SK-N-SH (cell line): Measurements from ENCODE around the gene ARID1B. TPM values are rescaled to one million over a fixed set of nuclear protein-coding genes. Genes with fewer than 3 reads are reported as not detected.

Experiments
- CTCF ChIA-PET: fragments of 300-600, 350-600 bp; formaldehyde crosslinking; extraction: SDS; loops from one replicate; lab custom pipeline; 2021; lab: Yijun Ruan, JAX
- POLR2A ChIA-PET: fragments of 350-600 bp; sonication (Branson Sonifier 250); formaldehyde crosslinking; extraction: SDS; loops from one replicate; lab custom pipeline; 2020; ENCODE audit warnings: antibody characterized with exemption, inconsistent platforms; lab: Yijun Ruan, JAX
- DNase-seq: peaks from one replicate; pipeline ENCODE4 v3.0.0; 2012
- H2AFZ ChIP-seq: fragments of 200-600 bp; sonication (generic); 2 replicates; pipeline ENCODE4 v1.8.1; 2016; ENCODE audit warnings: antibody characterized with exemption, mild to moderate bottlenecking, low read depth
- H3F3A ChIP-seq: fragments of 200-600 bp; sonication (generic); replicated peaks from 2 replicates; pipeline ENCODE3; 2016; ENCODE audit warnings: antibody characterized with exemption, mild to moderate bottlenecking; ENCODE audit not compliant: insufficient read depth
- H3K27ac ChIP-seq, 2 experiments: fragments of 200-500 bp in 1 of 2; fragments of 200-600 bp in 1 of 2; sonication (Bioruptor generic) in 1 of 2; sonication (generic), shearing (Covaris generic) in 1 of 2; 2 replicates each; pipeline versions ENCODE4 v1.5.1 to v1.6.1; 2014 to 2016; ENCODE audit warnings: low read depth in 2 of 2, inconsistent platforms in 1 of 2, low read length in 1 of 2, mild to moderate bottlenecking in 1 of 2, mixed read lengths in 1 of 2
- H3K27me3 ChIP-seq: fragments of 200-600 bp; sonication (generic), shearing (Covaris generic); 2 replicates; pipeline ENCODE4 v1.6.1; 2016; ENCODE audit warnings: mixed run types; ENCODE audit not compliant: insufficient read depth
- H3K36me3 ChIP-seq, 2 experiments: fragments of 200-500 bp in 1 of 2; fragments of 200-600 bp in 1 of 2; sonication (Bioruptor generic) in 1 of 2; sonication (generic) in 1 of 2; replicated peaks in 1 of 2; 2 replicates each; pipeline versions ENCODE3 to v1.5.1; 2014 to 2016; ENCODE audit warnings: low read length in 1 of 2, mild to moderate bottlenecking in 1 of 2; ENCODE audit not compliant: insufficient read depth in 2 of 2, control insufficient read depth in 1 of 2
- H3K4me1 ChIP-seq, 2 experiments: fragments of 200-500 bp in 1 of 2; fragments of 200-600 bp in 1 of 2; sonication (Bioruptor generic) in 1 of 2; sonication (generic), shearing (Covaris generic) in 1 of 2; 2 replicates each; pipeline versions ENCODE4 v1.5.1 to v1.6.1; 2014 to 2016; ENCODE audit warnings: low read depth in 1 of 2, low read length in 1 of 2, mixed run types in 1 of 2; ENCODE audit not compliant: insufficient read depth in 2 of 2, control insufficient read depth in 1 of 2
- H3K4me2 ChIP-seq: fragments of 200-600 bp; sonication (generic), shearing (Covaris generic); 2 replicates; pipeline ENCODE4 v1.6.1; 2017; ENCODE audit warnings: mixed run types
- H3K4me3 ChIP-seq, 2 experiments: fragments of 200-500 bp in 1 of 2; fragments of 200-600 bp in 1 of 2; sonication (Bioruptor generic) in 1 of 2; sonication (generic), shearing (Covaris generic) in 1 of 2; 2 replicates each; pipeline versions ENCODE4 v1.5.1 to v1.8.1; 2014 to 2016; ENCODE audit warnings: low read depth in 2 of 2, inconsistent platforms in 1 of 2, low read length in 1 of 2, mild to moderate bottlenecking in 1 of 2, mixed read lengths in 1 of 2, moderate library complexity in 1 of 2
- H3K79me2 ChIP-seq: fragments of 200-600 bp; sonication (generic); 2 replicates; pipeline ENCODE4 v1.8.1; 2017; ENCODE audit warnings: mild to moderate bottlenecking; ENCODE audit not compliant: insufficient read depth
- H3K9ac ChIP-seq: fragments of 200-600 bp; sonication (generic); 2 replicates; pipeline ENCODE4 v1.6.1; 2017; ENCODE audit warnings: mixed run types
- H3K9me2 ChIP-seq: fragments of 200-600 bp; sonication (generic); 2 replicates; pipeline ENCODE4 v1.6.1; 2017; ENCODE audit warnings: mixed run types
- H3K9me3 ChIP-seq: fragments of 200-600 bp; sonication (generic); 2 replicates; pipeline ENCODE4 v1.6.1; 2017; ENCODE audit warnings: mixed run types, mild to moderate bottlenecking, moderate library complexity
- H4K20me1 ChIP-seq: fragments of 200-600 bp; sonication (generic); 2 replicates; pipeline ENCODE4 v1.6.1; 2017; ENCODE audit warnings: mild to moderate bottlenecking, mixed run types; ENCODE audit not compliant: insufficient read depth
- ELF1 ChIP-seq: IDR thresholded peaks from 2 replicates; pipeline ENCODE4 v1.4.0; 2012
- EP300 ChIP-seq, 2 experiments: IDR thresholded peaks; 2 replicates each; pipeline versions ENCODE4 v1.4.0 to v1.6.1; 2012; ENCODE audit warnings: borderline replicate concordance in 1 of 2, low read depth in 1 of 2, low read length in 1 of 2
- FOXJ3 ChIP-seq: sonication (generic); formaldehyde crosslinking; IDR thresholded peaks from 2 replicates; pipeline ENCODE4 v1.5.1; 2020; ENCODE audit warnings: mild to moderate bottlenecking, missing genetic modification reagents
- GATA2 ChIP-seq: sonication (generic); formaldehyde crosslinking; IDR thresholded peaks from 2 replicates; pipeline ENCODE4 v1.5.0; 2020; ENCODE audit warnings: mild to moderate bottlenecking, missing genetic modification reagents
- IRF3 ChIP-seq: fragments of 150-350 bp; IDR thresholded peaks from 2 replicates; pipeline ENCODE4 v1.6.1; 2016; ENCODE audit warnings: mild to moderate bottlenecking, low read depth, low read length
- JUND ChIP-seq: IDR thresholded peaks from 2 replicates; pipeline ENCODE4 v1.4.0; 2012
- MAX ChIP-seq: IDR thresholded peaks from 2 replicates; pipeline ENCODE4 v1.4.0; 2012; ENCODE audit warnings: low read depth
- MXI1 ChIP-seq: IDR thresholded peaks from 2 replicates; pipeline ENCODE4 v1.6.1; 2012; ENCODE audit warnings: mild to moderate bottlenecking, low read depth, low read length, improper control_type of control experiment
- POLR2AphosphoS5 ChIP-seq: IDR thresholded peaks from 2 replicates; pipeline ENCODE4 v1.6.1; 2012; ENCODE audit warnings: low read depth, low read length
- RCOR1 ChIP-seq: fragments of 150-350 bp; IDR thresholded peaks from 2 replicates; pipeline ENCODE4 v1.6.1; 2017; ENCODE audit warnings: antibody characterized with exemption, low read length
- RFX5 ChIP-seq: IDR thresholded peaks from 2 replicates; pipeline ENCODE4 v1.6.1; 2012; ENCODE audit warnings: mild to moderate bottlenecking, improper control_type of control experiment, low read length
- RXRA ChIP-seq: IDR thresholded peaks from 2 replicates; pipeline ENCODE4 v1.4.0; 2012; ENCODE audit warnings: low read depth, mild to moderate bottlenecking, borderline replicate concordance
- SIN3A ChIP-seq: IDR thresholded peaks from 2 replicates; pipeline ENCODE4 v1.6.1; 2012; ENCODE audit warnings: low read depth, mild to moderate bottlenecking, low read length, moderate library complexity, borderline replicate concordance
- TEAD4 ChIP-seq: IDR thresholded peaks from 2 replicates; pipeline ENCODE4 v1.4.0; 2012; ENCODE audit warnings: mild to moderate bottlenecking, borderline replicate concordance; ENCODE audit not compliant: insufficient read depth
- ZBTB33 ChIP-seq: IDR thresholded peaks from 2 replicates; pipeline ENCODE4 v1.4.0; 2012; ENCODE audit warnings: low read depth, borderline replicate concordance
- WGBS: methylation state at CpG from one replicate; pipeline ENCODE4 v1.1.6; 2017; ENCODE audit warnings: low lambda C conversion rate; 5-methylcytosine and 5-hydroxymethylcytosine counted together
- polyA plus RNA-seq, 3 experiments: library from polyadenylated mRNA; depleted of rRNA; stranded (reverse); fragments of >200 nt; gene quantifications; 2 replicates each; pipeline ENCODE4 v1.2.3, GENCODE V29; 2012

ARID1B gene
- polyA plus RNA-seq, 1 of the 3 experiments (the other 2 are of a cell fraction): 13.6 TPM

GRCh38 chr6:157002774-157003173, 225.6 kb downstream of the ARID1B start:
- Histone ChIP-seq H3K9ac (no peak overlapping the region), H3K9me3 (no peaks in the 10 kb centered on the region), H3K79me2 (peaks cover 98% of the 10 kb centered on the region), H3K36me3 (peaks cover 0 to 4% of the 10 kb centered on the region in 2 experiments), H3K27me3 (no peaks in the 10 kb centered on the region), H2AFZ (no peak overlapping the region), H3K27ac (no peak overlapping the region), H3K4me2 (no peak overlapping the region), H3F3A (no peaks in the 10 kb centered on the region), H4K20me1 (peaks cover 45% of the 10 kb centered on the region; the same call in 1 of the 2 replicates), H3K9me2 (no peaks in the 10 kb centered on the region), H3K4me1 (peaks cover 0 to 10% of the 10 kb centered on the region in 2 experiments; a peak in 2 of 4 replicates), H3K4me3 (no peak overlapping the region)
- WGBS: 100% methylated on average over 1 of the region's 1 CpG
- ChIA-PET CTCF (interaction anchor here (1.3 kb wide), 1 partner anchor 23 kb away, joined by 3 read pairs; no protein-coding TSS in a partner anchor), POLR2A (no interaction called here)
- TF ChIP-seq GATA2 (CRISPR knock-in tag) (no peak), FOXJ3 (CRISPR knock-in tag) (no peak), RCOR1 (no peak), JUND (no peak), ELF1 (no peak), RFX5 (no peak)
- DNase-seq: no peak

DNA sequence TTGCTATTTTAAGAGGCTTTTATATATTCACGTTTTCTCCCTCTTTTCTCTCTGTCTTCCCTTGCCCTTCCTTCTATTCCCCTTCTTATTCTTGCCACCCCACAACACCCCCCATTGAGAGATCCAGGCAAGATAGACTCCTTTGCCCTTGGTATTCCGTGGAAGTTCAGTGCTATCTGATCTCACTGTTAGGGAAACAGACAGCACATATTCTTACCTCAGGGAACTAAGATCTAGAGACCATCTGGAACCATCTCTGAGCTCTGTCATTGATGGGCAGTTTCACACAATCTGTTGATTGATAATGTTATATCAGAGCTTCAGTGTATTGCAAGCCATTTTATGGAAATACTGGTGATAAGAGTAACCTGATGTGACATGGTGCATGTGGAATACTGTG, 228.8 kb downstream of the ARID1B start:
- H4K20me1 ChIP-seq: peaks cover 51% of the 10 kb centered on the region
- H3K9me2 ChIP-seq: no peaks in the 10 kb centered on the region
- no peak overlapping the region for H3K9ac ChIP-seq
- peaks cover 98% of the 10 kb centered on the region for H3K79me2 ChIP-seq
- ChIA-PET CTCF (interaction anchor here (1.3 kb wide), 1 partner anchor 423 kb away, joined by 4 read pairs; no protein-coding TSS in a partner anchor), POLR2A (interaction anchor here (0.6 kb wide), 1 partner anchor 263 kb away, joined by 3 read pairs; no protein-coding TSS in a partner anchor)
- H3K36me3 ChIP-seq: peaks cover 0 to 4% of the 10 kb centered on the region in 2 experiments
- no peak for DNase-seq
- no peak overlapping the region for H3K4me3 ChIP-seq
- no peaks in the 10 kb centered on the region for H3K9me3 ChIP-seq
- H3F3A ChIP-seq: no peaks in the 10 kb centered on the region
- TF ChIP-seq GATA2 (CRISPR knock-in tag): peak; percentile 76
- TF ChIP-seq RCOR1: 0 out of 2 replicates have a peak, but pooled peaks have one; percentile 6
- TF ChIP-seq TEAD4: no peak
- H3K27ac ChIP-seq: peak overlapping the region in 1 of 2 experiments; percentile 7; a peak in 1 of 4 replicates
- no peak overlapping the region for H3K4me2 ChIP-seq
- H3K4me1 ChIP-seq: peaks cover 0 to 7% of the 10 kb centered on the region in 2 experiments; a peak in 2 of 4 replicates
- H2AFZ ChIP-seq: no peak overlapping the region
- WGBS: 55% methylated on average over 2 of the region's 2 CpGs
- H3K27me3 ChIP-seq: no peaks in the 10 kb centered on the region

- no peaks in the 10 kb centered on the region for H3K27me3 ChIP-seq
- H3K9me3 ChIP-seq: no peaks in the 10 kb centered on the region
- H3K9ac ChIP-seq: no peak overlapping the region
- H3K4me3 ChIP-seq: no peak overlapping the region
- H3K4me1 ChIP-seq: peaks cover 0 to 7% of the 10 kb centered on the region in 2 experiments; a peak in 2 of 4 replicates
- peaks cover 96% of the 10 kb centered on the region for H3K79me2 ChIP-seq
- H3K4me2 ChIP-seq: no peak overlapping the region
- peaks cover 2% of the 10 kb centered on the region for H3F3A ChIP-seq
- no peaks in the 10 kb centered on the region for H3K9me2 ChIP-seq
- ChIA-PET CTCF (interaction anchor here (1.1 to 1.6 kb wide), 2 partner anchors 12 to 27 kb away, joined by 3 to 4 read pairs; no protein-coding TSS in a partner anchor), POLR2A (no interaction called here)
- no peak overlapping the region for H2AFZ ChIP-seq
- 98% methylated on average over 7 of the region's 7 CpGs for WGBS
- H3K27ac ChIP-seq: no peak overlapping the region
- DNase-seq: no peak
- H4K20me1 ChIP-seq: peaks cover 56% of the 10 kb centered on the region
- peaks cover 0 to 13% of the 10 kb centered on the region in 2 experiments for H3K36me3 ChIP-seq
- TF ChIP-seq ZBTB33 (no peak), RXRA (no peak), SIN3A (no peak), POLR2AphosphoS5 (no peak), MXI1 (no peak), EP300 (IDR thresholded peaks at IDR 0.05; ENCODE audit: borderline replicate concordance in 1 of 2, low read depth in 1 of 2, low read length in 1 of 2) (no peak), IRF3 (no peak), MAX (no peak), RFX5 (no peak), RCOR1 (no peak)
Measured at GRCh38 chr6:157008568-157008967, 231.4 kb downstream of the ARID1B start.
